WTC11 (cell line): ENCODE results near the gene INPP5E.

Experiments used
- ATF3 ChIP-seq: sonication (generic); formaldehyde crosslinking; conservative IDR thresholded peaks from 2 replicates; pipeline ENCODE4 v1.8.1; 2022; ENCODE audit warnings: mild to moderate bottlenecking, missing genetic modification reagents
- FOXJ3 ChIP-seq: sonication (generic); formaldehyde crosslinking; IDR thresholded peaks from 2 replicates; pipeline ENCODE4 v1.9.0; 2021; ENCODE audit warnings: missing genetic modification reagents, mild to moderate bottlenecking, borderline replicate concordance
- HMGXB4 ChIP-seq: sonication (generic); formaldehyde crosslinking; IDR thresholded peaks from 2 replicates; pipeline ENCODE4 v1.8.1; 2023; ENCODE audit warnings: mild to moderate bottlenecking, moderate library complexity, missing genetic modification reagents
- IRF1 ChIP-seq: sonication (generic); formaldehyde crosslinking; IDR thresholded peaks from 2 replicates; pipeline ENCODE4 v1.8.0; 2023; ENCODE audit warnings: missing genetic modification reagents
- NFYB ChIP-seq: sonication (generic); formaldehyde crosslinking; conservative IDR thresholded peaks from 2 replicates; pipeline ENCODE4 v1.8.0; 2022; ENCODE audit warnings: low read depth, missing genetic modification reagents
- TP53 ChIP-seq: sonication (generic); formaldehyde crosslinking; IDR thresholded peaks from 2 replicates; pipeline ENCODE4 v1.8.1; 2023; ENCODE audit warnings: mild to moderate bottlenecking, missing genetic modification reagents
- ZNF219 ChIP-seq: sonication (generic); formaldehyde crosslinking; IDR thresholded peaks from 2 replicates; pipeline ENCODE4 v1.8.0; 2023; ENCODE audit warnings: missing genetic modification reagents, mild to moderate bottlenecking, borderline replicate concordance

GRCh38 chr9:136445799-136446198, 6.2 kb upstream of the INPP5E start:
- no peak for TF ChIP-seq ZNF219 (CRISPR knock-in tag)
- TF ChIP-seq NFYB (CRISPR knock-in tag) = no peak
- no peak for TF ChIP-seq TP53 (CRISPR knock-in tag)
- no peak for TF ChIP-seq FOXJ3 (CRISPR knock-in tag)
- TF ChIP-seq IRF1 (CRISPR knock-in tag) = no peak
- no peak for TF ChIP-seq ATF3 (CRISPR knock-in tag)
- no peak for TF ChIP-seq HMGXB4 (CRISPR knock-in tag)
